Lung (tissue), 12 donors: ENCODE measurements around the gene PRMT7. TPM values are rescaled to one million over a fixed set of nuclear protein-coding genes. Genes with fewer than 3 reads are reported as not detected.

Experiments
- ATAC-seq: fragments of 200-7000 bp; cut with Tn5 transposase; one replicate; pipeline ENCODE4 v1.9.1; 2020; ENCODE audit warnings: moderate number of reproducible peaks; ENCODE audit not compliant: insufficient read depth, low FRiP score
- DNase-seq, 3 donors: peaks; one replicate each; pipeline ENCODE4 v3.0.0-alpha.2; 2013 to 2017
- H3K27ac ChIP-seq, 2 donors: one replicate each; pipeline ENCODE4 v1.5.1; 2013; ENCODE audit warnings: mild to moderate bottlenecking in 2 of 2, moderate library complexity in 2 of 2, control low read depth in 1 of 2, inconsistent platforms in 1 of 2, low read depth in 1 of 2, low read length in 1 of 2
- H3K27me3 ChIP-seq, 3 donors: one replicate each; pipeline ENCODE4 v1.5.1; 2013; ENCODE audit warnings: low read length in 2 of 3; ENCODE audit not compliant: control insufficient read depth in 3 of 3, insufficient read depth in 3 of 3
- H3K36me3 ChIP-seq, 4 donors: one replicate each; pipeline ENCODE4 v1.5.1; 2013; ENCODE audit warnings: low read length in 4 of 4, mild to moderate bottlenecking in 1 of 4, moderate library complexity in 1 of 4; ENCODE audit not compliant: control insufficient read depth in 4 of 4, insufficient read depth in 4 of 4
- H3K4me1 ChIP-seq, 5 donors: one replicate each; pipeline ENCODE4 v1.5.1; 2013; ENCODE audit warnings: low read length in 5 of 5, mild to moderate bottlenecking in 2 of 5, moderate library complexity in 1 of 5; ENCODE audit not compliant: control insufficient read depth in 5 of 5, insufficient read depth in 5 of 5
- H3K4me3 ChIP-seq: one replicate; pipeline ENCODE4 v1.5.1; 2013; ENCODE audit warnings: mild to moderate bottlenecking, control low read depth, moderate library complexity
- H3K9ac ChIP-seq, 2 donors: one replicate each; pipeline ENCODE4 v1.5.1; 2013; ENCODE audit warnings: low read length in 2 of 2, control low read depth in 1 of 2; ENCODE audit not compliant: insufficient read depth in 1 of 2
- H3K9me3 ChIP-seq, 4 donors: one replicate each; pipeline ENCODE4 v1.5.1; 2013; ENCODE audit warnings: low read length in 3 of 4, mild to moderate bottlenecking in 1 of 4, moderate library complexity in 1 of 4; ENCODE audit not compliant: control insufficient read depth in 4 of 4, insufficient read depth in 3 of 4
- CTCF ChIP-seq: IDR thresholded peaks from 2 replicates; pipeline ENCODE4 v1.5.1; 2012; ENCODE audit warnings: mild to moderate bottlenecking; ENCODE audit errors: control extremely low read depth, extremely low read depth
- WGBS, 2 donors: extraction: QIAGEN DNeasy Blood & Tissue Kit; methylation state at CpG; one replicate each; pipeline ENCODE4 v1.1.7; 2013; 5-methylcytosine and 5-hydroxymethylcytosine counted together
- polyA plus RNA-seq, 2 donors: library from polyadenylated mRNA; stranded (reverse); fragments of 200-250 nt; gene quantifications; one replicate each; pipeline ENCODE4 v1.2.1, GENCODE V29; 2013
- total RNA-seq, 2 donors: library from RNA; depleted of rRNA in 1 of 2; stranded (reverse); fragments of >200 nt in 1 of 2; gene quantifications; one replicate each; pipeline ENCODE4 v1.2.1, GENCODE V29; 2014 to 2021
- donor health status: control.
- donor health status: control.
- donor health status: Bipolar disorder and iron deficiency.
- donor health status: healthy.
- donor health status: DM: yes; HTN: yes; CAD: no.

The PRMT7 gene
- total and polyA plus RNA-seq, 4 donors = 20.3 to 55.5 (median 38.4) TPM

GRCh38 chr16:68383858-68384257 lies 73.0 kb downstream of the PRMT7 start:
- 89 to 92% methylated on average over 4 of the region's 4 CpGs for WGBS, 2 donors
- H3K36me3 ChIP-seq = no peaks in the 10 kb centered on the region
- H3K9ac ChIP-seq = no peak overlapping the region
- no peak for TF ChIP-seq CTCF
- ATAC-seq (no peak), DNase-seq (no peak)
- no peak overlapping the region for H3K27ac ChIP-seq
- no peak overlapping the region for H3K4me3 ChIP-seq
- H3K9me3 ChIP-seq = no peaks in the 10 kb centered on the region
- no peaks in the 10 kb centered on the region for H3K27me3 ChIP-seq
- H3K4me1 ChIP-seq = no peaks in the 10 kb centered on the region

GRCh38 chr16:68384288-68385161 lies 73.7 kb downstream of the PRMT7 start:
- no peak for DNase-seq
- H3K36me3 ChIP-seq = no peaks in the 10 kb centered on the region
- H3K9me3 ChIP-seq = no peaks in the 10 kb centered on the region
- TF ChIP-seq CTCF = no peak
- H3K27ac ChIP-seq = no peak overlapping the region
- H3K27me3 ChIP-seq = no peaks in the 10 kb centered on the region
- H3K4me1 ChIP-seq = no peaks in the 10 kb centered on the region
- no peak overlapping the region for H3K4me3 ChIP-seq
- no peak overlapping the region for H3K9ac ChIP-seq
- WGBS, 2 donors = 58 to 74% methylated on average over 7 of the region's 7 CpGs
- no peak for ATAC-seq

- Histone ChIP-seq H3K27ac (no peak overlapping the region), H3K4me1 (no peaks in the 10 kb centered on the region), H3K9me3 (no peaks in the 10 kb centered on the region), H3K9ac (no peak overlapping the region), H3K36me3 (no peaks in the 10 kb centered on the region), H3K4me3 (no peak overlapping the region), H3K27me3 (no peaks in the 10 kb centered on the region)
- DNase-seq (no peak), ATAC-seq (no peak)
- TF ChIP-seq CTCF = no peak
- 54 to 58% methylated on average over 6 of the region's 6 CpGs for WGBS, 2 donors
Observed at GRCh38 chr16:68385371-68385770, 74.6 kb downstream of the PRMT7 start.

- DNase-seq (no peak), ATAC-seq (no peak)
- Histone ChIP-seq H3K9ac (no peak overlapping the region), H3K4me3 (no peak overlapping the region), H3K27me3 (no peaks in the 10 kb centered on the region), H3K9me3 (no peaks in the 10 kb centered on the region), H3K27ac (no peak overlapping the region), H3K4me1 (no peaks in the 10 kb centered on the region), H3K36me3 (no peaks in the 10 kb centered on the region)
- TF ChIP-seq CTCF = no peak
- WGBS, 2 donors = 73 to 86% methylated on average over 14 of the region's 14 CpGs
Observed at GRCh38 chr16:68386628-68387027, 75.8 kb downstream of the PRMT7 start.
